SKM-1 (cell line): ENCODE measurements around the gene ADAM33.

ENCODE experiments used
- DNase-seq: peaks from one replicate; lab custom pipeline; 2025; ENCODE audit not compliant: unreplicated experiment; lab: John Stamatoyannopoulos, UW

ADAM33 gene, protein sequence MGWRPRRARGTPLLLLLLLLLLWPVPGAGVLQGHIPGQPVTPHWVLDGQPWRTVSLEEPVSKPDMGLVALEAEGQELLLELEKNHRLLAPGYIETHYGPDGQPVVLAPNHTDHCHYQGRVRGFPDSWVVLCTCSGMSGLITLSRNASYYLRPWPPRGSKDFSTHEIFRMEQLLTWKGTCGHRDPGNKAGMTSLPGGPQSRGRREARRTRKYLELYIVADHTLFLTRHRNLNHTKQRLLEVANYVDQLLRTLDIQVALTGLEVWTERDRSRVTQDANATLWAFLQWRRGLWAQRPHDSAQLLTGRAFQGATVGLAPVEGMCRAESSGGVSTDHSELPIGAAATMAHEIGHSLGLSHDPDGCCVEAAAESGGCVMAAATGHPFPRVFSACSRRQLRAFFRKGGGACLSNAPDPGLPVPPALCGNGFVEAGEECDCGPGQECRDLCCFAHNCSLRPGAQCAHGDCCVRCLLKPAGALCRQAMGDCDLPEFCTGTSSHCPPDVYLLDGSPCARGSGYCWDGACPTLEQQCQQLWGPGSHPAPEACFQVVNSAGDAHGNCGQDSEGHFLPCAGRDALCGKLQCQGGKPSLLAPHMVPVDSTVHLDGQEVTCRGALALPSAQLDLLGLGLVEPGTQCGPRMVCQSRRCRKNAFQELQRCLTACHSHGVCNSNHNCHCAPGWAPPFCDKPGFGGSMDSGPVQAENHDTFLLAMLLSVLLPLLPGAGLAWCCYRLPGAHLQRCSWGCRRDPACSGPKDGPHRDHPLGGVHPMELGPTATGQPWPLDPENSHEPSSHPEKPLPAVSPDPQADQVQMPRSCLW

DNA sequence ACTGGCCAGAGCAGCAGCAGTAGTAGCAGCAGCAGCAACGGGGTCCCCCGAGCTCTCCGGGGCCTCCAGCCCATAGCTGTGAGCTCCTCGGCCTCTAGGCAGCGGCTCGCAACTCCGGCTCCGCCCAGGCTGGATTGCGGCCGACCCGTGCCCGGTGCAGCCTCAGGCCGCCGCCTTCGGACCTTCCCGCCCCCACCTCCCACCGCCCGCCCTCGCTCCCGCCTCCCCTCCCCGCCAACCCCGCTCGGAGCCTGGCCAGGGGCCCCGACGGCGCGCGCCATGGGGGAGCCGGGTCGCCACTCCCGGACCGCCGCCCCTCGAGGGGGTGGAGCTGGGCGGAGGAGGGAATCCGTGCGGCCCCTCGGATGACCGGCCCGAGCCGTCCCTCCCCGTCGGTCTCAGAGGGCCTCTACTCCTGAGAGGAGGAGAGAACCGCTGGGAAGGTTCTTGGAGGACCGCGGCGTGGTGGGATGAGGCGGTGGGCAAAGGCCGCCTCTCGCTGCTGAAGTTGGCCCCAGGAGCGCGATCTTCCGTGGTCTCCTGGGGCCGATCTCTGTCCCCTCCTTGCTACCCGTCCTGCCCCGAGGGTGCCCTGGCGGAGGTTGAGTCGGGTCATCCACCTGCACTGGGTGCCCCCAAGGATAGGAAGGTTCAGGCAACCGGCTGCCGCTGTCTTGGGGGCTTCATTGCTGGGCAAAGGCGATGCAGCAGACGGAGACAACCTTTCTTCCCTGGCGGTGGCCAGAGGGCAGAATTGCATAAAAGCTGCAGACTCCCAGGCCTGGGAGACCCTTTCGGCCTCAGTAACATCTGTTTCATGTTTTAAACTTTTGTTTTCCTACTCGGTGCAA lies at the start of gene ADAM33:
Gene ADAM33 (minus strand): TSS at position 80 of the 851 bp plus-strand sequence. CDS start 6 bp downstream, at position 74.
- no peak for DNase-seq

GRCh38 chr20:3730803-3731672 lies 49.2 kb upstream of the ADAM33 start:
- DNase-seq, result no peak

GRCh38 chr20:3729811-3730540 lies 48.2 kb upstream of the ADAM33 start:
- no peak for DNase-seq

GRCh38 chr20:3729378-3729777 lies 47.6 kb upstream of the ADAM33 start:
- no peak for DNase-seq

DNA sequence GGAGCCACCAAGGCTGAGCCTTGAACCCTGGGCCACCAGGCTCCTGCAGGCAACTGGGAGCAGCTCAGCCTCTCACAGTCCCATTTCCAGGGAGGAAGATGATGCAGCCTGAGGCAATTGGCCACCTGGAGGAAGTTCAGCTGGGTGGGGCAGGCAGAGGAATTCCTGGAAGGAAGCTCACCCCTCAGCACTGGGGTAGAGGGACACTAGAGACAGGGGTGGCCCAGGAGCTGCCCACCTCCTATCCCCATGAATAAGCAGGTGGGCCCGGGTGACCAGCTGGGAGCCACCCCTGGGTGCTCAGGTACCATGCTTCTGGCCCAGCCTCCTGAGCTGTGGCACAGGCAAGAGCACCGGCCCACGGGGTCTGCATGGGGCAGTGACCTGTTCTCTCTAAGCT lies 47.1 kb upstream of the ADAM33 start:
- DNase-seq, result no peak

DNA sequence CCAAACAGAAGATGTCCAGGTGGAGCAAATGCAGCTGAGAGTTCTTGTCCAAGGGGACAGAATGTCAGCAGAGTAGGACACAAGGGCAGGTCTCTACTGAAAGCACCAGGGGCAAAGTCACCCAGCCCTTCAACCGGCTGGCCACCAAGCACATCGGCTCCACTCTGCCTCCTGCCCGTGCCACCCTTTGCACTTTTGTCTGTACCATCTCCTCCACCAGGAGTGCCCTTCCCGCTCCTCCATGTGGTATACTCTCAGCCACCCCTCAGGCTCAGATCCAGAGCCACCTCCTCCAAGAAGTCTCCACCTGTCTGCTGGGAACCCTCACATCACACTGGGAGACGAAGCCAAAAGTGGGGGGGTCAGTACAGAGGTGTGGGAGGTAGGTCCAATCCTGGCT lies 46.5 kb upstream of the ADAM33 start:
- no peak for DNase-seq

- no peak for DNase-seq
Observed at GRCh38 chr20:3727401-3728021, 45.7 kb upstream of the ADAM33 start.

DNA sequence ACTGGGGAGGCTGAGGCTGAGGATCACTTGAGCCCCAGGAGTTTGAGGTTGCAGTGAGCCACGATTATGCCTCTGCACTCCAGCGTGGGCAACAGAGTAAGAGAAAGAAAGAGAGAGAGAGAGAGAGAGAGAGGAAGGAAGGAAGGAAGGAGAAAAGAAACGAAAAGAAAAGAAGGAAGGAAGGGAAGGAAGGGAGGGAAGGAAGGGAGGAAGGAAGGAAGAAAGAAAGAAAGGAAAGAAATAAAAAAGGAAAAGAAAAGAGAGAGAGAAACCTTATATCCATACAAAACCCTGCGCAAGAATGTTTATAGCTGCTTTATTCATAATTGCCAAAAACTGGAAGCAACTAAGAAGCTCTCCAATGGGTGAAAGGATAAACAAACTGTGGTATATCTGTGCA lies 42.5 kb upstream of the ADAM33 start:
- DNase-seq, result no peak

GRCh38 chr20:3723284-3723683 lies 41.5 kb upstream of the ADAM33 start:
- no peak for DNase-seq

GRCh38 chr20:3721912-3722311 lies 40.1 kb upstream of the ADAM33 start:
- DNase-seq, result no peak

DNA sequence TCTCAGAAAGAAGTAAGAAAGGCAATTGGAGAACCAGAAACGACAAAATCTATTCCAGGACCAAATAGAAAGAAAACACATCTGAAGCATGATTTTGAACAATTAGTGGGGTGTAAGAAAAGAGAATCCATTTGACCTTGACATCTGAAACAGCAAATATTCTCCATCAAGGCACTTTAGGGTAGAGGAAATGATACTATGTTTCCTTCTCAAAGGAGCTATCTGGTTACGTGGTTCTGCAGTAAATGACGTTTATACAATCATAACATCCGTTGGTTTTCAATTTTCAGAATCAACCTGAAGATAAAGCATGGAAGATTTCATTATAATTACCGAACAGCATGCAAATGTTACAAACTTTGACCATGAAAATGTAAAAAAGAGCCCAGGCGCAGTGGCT lies 38.8 kb upstream of the ADAM33 start:
- no peak for DNase-seq

DNA sequence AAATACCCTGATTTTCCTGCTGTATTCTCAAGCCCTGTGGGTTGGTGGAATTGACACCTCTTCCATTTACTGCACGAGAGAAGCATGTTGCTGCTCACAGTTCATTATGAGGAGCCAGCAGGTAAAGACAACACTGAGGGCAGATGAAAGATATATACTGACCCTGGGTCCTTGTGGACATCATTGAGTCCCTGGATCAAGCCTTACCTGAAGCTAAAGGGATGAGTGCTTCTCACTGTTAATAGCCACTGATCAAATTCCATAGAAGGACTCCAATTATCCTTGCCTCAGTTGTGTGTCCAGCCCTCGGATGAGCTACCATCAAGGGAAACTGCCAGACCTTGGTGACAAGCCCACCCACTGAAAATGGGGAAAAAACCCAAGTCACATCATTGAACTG lies 38.3 kb upstream of the ADAM33 start:
- no peak for DNase-seq

DNA sequence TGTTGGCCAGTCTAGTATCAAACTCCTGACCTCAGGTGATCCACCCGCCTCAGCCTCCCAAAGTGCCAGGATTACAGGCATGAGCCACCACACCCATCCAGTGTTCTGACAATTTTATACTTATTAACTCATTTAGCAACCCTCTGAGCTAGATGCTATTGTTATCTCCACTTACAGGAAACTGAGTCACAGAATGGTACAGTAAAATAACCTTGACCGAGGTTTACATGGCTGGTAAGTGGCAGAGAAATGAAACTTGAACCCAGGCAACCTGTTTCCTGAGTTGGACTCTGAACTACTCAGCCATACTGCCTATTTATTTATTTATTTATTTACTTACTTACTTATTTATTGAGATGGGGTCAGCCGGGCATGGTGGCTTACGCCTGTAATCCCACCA lies 37.2 kb upstream of the ADAM33 start:
- DNase-seq, result no peak

- no peak for DNase-seq
Observed at GRCh38 chr20:3716195-3716834, 34.5 kb upstream of the ADAM33 start.

DNA sequence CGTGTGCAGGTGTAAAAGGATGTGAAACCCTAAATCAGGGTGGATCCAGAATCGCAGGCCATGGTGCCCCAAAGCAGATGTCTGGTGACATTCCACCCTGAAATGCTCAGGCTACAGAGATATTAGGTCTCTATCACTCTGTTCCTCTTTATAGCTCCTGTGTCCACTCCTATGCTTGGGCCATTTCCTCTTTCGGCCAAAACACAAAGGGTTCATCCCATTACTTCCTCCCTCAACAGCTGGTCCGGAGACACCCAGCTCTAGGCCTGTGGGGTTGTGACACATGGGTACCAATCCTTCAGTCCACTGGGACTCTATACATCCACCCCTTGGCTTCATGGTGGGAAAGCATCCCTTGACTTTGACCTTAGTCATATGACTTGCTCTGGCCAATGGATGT lies 32.3 kb upstream of the ADAM33 start:
- DNase-seq, result no peak

- peak; percentile 36 for DNase-seq
Observed at GRCh38 chr20:3712279-3712873, 30.6 kb upstream of the ADAM33 start, which contains the start of gene SIGLEC1. TSS of gene SIGLEC1 (minus strand) at chr20:3712600. CDS start at chr20:3707128, 5,472 bp downstream.

- no peak for DNase-seq
Observed at GRCh38 chr20:3711484-3711941, 29.7 kb upstream of the ADAM33 start.
